ENCODE measurements around the gene GNPTG.

The GNPTG gene

GRCh38 chr16:1393613-1394176 lies 42.0 kb downstream of the GNPTG start:
- Histone ChIP-seq H3K4me3 (ENCODE audit: low read depth, low read length) (no peak overlapping the region), H3K27ac (no peak overlapping the region), H3K27me3 (ENCODE audit: insufficient read depth, low read depth, severe bottlenecking) (no peaks in the 10 kb centered on the region), H3K36me3 (peaks cover 25% of the 10 kb centered on the region), H3K9me3 (ENCODE audit: severe bottlenecking) (no peaks in the 10 kb centered on the region)
- no peak for TF ChIP-seq CTCF (IDR thresholded peaks at IDR 0.05; ENCODE audit: low read depth, low read length)
- no peak for DNase-seq

- H3K27me3 ChIP-seq (ENCODE audit: insufficient read depth, low read depth, severe bottlenecking) = no peaks in the 10 kb centered on the region
- peaks cover 25% of the 10 kb centered on the region for H3K36me3 ChIP-seq
- no peak overlapping the region for H3K27ac ChIP-seq
- H3K9me3 ChIP-seq (ENCODE audit: severe bottlenecking) = no peaks in the 10 kb centered on the region
- no peak for TF ChIP-seq CTCF (IDR thresholded peaks at IDR 0.05; ENCODE audit: low read depth, low read length)
- DNase-seq = no peak
- H3K4me3 ChIP-seq (ENCODE audit: low read depth, low read length) = no peak overlapping the region
Observed at GRCh38 chr16:1394367-1394951, 42.7 kb downstream of the GNPTG start.

GRCh38 chr16:1395444-1396031 lies 43.8 kb downstream of the GNPTG start:
- Histone ChIP-seq H3K4me3 (ENCODE audit: low read depth, low read length) (no peak overlapping the region), H3K9me3 (ENCODE audit: severe bottlenecking) (no peaks in the 10 kb centered on the region), H3K36me3 (peaks cover 17% of the 10 kb centered on the region), H3K27ac (no peak overlapping the region), H3K27me3 (ENCODE audit: insufficient read depth, low read depth, severe bottlenecking) (no peaks in the 10 kb centered on the region)
- no peak for DNase-seq
- no peak for TF ChIP-seq CTCF (IDR thresholded peaks at IDR 0.05; ENCODE audit: low read depth, low read length)

GRCh38 chr16:1397779-1398178 lies 46.0 kb downstream of the GNPTG start:
- TF ChIP-seq CTCF (IDR thresholded peaks at IDR 0.05; ENCODE audit: low read depth, low read length) = no peak
- Histone ChIP-seq H3K27me3 (ENCODE audit: insufficient read depth, low read depth, severe bottlenecking) (no peaks in the 10 kb centered on the region), H3K9me3 (ENCODE audit: severe bottlenecking) (no peaks in the 10 kb centered on the region), H3K4me3 (ENCODE audit: low read depth, low read length) (no peak overlapping the region), H3K27ac (no peak overlapping the region), H3K36me3 (peaks cover 21% of the 10 kb centered on the region)
- no peak for DNase-seq

- no peaks in the 10 kb centered on the region for H3K27me3 ChIP-seq (ENCODE audit: insufficient read depth, low read depth, severe bottlenecking)
- no peak for TF ChIP-seq CTCF (IDR thresholded peaks at IDR 0.05; ENCODE audit: low read depth, low read length)
- no peak for DNase-seq
- peaks cover 22% of the 10 kb centered on the region for H3K36me3 ChIP-seq
- H3K27ac ChIP-seq = no peak overlapping the region
- H3K9me3 ChIP-seq (ENCODE audit: severe bottlenecking) = no peaks in the 10 kb centered on the region
- no peak overlapping the region for H3K4me3 ChIP-seq (ENCODE audit: low read depth, low read length)
Observed at GRCh38 chr16:1398351-1398750, 46.6 kb downstream of the GNPTG start.

All from WERI-Rb-1 (cell line).